ENCODE results near the gene MSLN.

The MSLN gene

GRCh38 chr16:801584-802363 is 41.2 kb downstream of the MSLN start:
- H3K4me3 ChIP-seq (ENCODE audit: low read depth, low read length) = no peak overlapping the region
- TF ChIP-seq POLR2A (IDR thresholded peaks at IDR 0.05; ENCODE audit: extremely low read depth, insufficient read length) (no peak), MYC (IDR thresholded peaks at IDR 0.05; ENCODE audit: low read depth, low read length) (no peak), MAX (IDR thresholded peaks at IDR 0.05; ENCODE audit: low read depth, low read length) (no peak)
- TF ChIP-seq, protein P1, sequence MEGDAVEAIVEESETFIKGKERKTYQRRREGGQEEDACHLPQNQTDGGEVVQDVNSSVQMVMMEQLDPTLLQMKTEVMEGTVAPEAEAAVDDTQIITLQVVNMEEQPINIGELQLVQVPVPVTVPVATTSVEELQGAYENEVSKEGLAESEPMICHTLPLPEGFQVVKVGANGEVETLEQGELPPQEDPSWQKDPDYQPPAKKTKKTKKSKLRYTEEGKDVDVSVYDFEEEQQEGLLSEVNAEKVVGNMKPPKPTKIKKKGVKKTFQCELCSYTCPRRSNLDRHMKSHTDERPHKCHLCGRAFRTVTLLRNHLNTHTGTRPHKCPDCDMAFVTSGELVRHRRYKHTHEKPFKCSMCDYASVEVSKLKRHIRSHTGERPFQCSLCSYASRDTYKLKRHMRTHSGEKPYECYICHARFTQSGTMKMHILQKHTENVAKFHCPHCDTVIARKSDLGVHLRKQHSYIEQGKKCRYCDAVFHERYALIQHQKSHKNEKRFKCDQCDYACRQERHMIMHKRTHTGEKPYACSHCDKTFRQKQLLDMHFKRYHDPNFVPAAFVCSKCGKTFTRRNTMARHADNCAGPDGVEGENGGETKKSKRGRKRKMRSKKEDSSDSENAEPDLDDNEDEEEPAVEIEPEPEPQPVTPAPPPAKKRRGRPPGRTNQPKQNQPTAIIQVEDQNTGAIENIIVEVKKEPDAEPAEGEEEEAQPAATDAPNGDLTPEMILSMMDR (IDR thresholded peaks at IDR 0.05; ENCODE audit: low read depth, low read length) = no peak
- no peak for DNase-seq (ENCODE audit: low read depth)

DNA sequence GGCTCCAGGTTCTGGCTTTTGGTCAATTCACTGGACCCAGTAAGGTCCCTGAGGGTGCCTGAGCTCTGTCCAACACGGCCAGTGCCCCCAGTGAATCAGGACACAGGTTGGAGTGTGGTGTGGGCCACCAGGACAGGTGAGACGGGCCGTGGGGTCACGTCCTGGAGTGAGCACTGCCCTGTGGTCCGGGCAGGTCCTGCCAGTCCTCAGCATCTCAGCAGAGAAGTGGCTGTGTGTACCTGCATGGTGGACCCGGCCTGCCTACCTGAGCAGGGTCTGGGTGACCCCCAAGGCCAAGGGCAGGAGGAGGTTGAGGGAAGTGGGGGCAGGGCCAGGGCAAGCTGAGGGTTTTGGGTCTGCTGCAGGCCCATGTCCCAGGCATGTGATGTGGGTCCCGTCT is 41.9 kb downstream of the MSLN start:
- TF ChIP-seq MAX (IDR thresholded peaks at IDR 0.05; ENCODE audit: low read depth, low read length) (no peak), MYC (IDR thresholded peaks at IDR 0.05; ENCODE audit: low read depth, low read length) (no peak), POLR2A (IDR thresholded peaks at IDR 0.05; ENCODE audit: extremely low read depth, insufficient read length) (no peak)
- TF ChIP-seq, protein P1 (IDR thresholded peaks at IDR 0.05; ENCODE audit: low read depth, low read length) = no peak
- no peak for DNase-seq (ENCODE audit: low read depth)
- H3K4me3 ChIP-seq (ENCODE audit: low read depth, low read length) = no peak overlapping the region

DNA sequence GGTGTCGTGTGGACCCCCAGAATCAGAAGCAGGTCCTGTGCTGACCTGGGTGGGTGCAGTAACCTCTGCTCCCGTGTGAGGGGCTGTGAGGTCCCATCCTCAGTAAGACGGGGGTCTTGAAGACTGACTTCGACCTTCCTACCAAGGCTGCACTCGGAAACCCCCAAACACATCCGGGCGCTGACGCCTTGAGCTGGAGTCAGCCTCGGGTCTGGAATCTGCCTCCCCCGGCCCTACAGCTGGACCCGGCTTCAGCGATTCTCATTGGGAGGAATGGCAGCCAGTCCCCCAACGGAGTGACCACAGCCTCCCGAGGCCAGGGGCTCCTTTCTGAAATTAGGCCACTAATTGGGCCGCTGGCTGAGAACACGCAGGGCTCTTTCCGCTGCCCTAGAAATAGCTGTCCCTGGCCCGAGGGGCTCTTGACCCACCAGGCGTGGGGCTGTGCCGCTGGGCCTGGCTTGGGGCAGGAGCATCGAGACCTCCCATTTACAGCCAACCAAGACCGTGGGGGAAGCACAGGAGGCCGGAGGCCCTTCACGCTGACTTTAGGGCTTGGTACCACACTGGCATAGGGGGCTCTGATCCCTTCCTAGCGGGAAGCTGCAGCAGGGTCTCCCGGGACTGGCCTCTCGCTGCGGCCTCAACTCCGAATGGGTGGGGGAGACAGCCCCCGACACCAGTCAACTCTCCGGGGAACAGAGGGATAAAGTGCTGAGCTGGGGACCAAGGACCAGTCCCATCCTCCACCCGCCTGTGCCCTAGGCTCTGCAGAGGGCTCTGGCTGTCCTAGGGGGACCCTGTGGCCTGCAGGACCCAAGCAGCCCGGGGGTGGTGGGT is 42.6 kb downstream of the MSLN start:
- H3K4me3 ChIP-seq (ENCODE audit: low read depth, low read length) = no peak overlapping the region
- TF ChIP-seq, protein P1 (IDR thresholded peaks at IDR 0.05; ENCODE audit: low read depth, low read length) = no peak
- TF ChIP-seq POLR2A (IDR thresholded peaks at IDR 0.05; ENCODE audit: extremely low read depth, insufficient read length) = no peak
- TF ChIP-seq MAX (IDR thresholded peaks at IDR 0.05; ENCODE audit: low read depth, low read length) = no peak
- TF ChIP-seq MYC (IDR thresholded peaks at IDR 0.05; ENCODE audit: low read depth, low read length) = no peak
- DNase-seq (ENCODE audit: low read depth) = no peak

GRCh38 chr16:803754-804080 is 43.2 kb downstream of the MSLN start:
- TF ChIP-seq MYC (IDR thresholded peaks at IDR 0.05; ENCODE audit: low read depth, low read length) (no peak), MAX (IDR thresholded peaks at IDR 0.05; ENCODE audit: low read depth, low read length) (no peak), POLR2A (IDR thresholded peaks at IDR 0.05; ENCODE audit: extremely low read depth, insufficient read length) (no peak)
- TF ChIP-seq, protein P1 (IDR thresholded peaks at IDR 0.05; ENCODE audit: low read depth, low read length) = no peak
- no peak for DNase-seq (ENCODE audit: low read depth)
- no peak overlapping the region for H3K4me3 ChIP-seq (ENCODE audit: low read depth, low read length)

DNA sequence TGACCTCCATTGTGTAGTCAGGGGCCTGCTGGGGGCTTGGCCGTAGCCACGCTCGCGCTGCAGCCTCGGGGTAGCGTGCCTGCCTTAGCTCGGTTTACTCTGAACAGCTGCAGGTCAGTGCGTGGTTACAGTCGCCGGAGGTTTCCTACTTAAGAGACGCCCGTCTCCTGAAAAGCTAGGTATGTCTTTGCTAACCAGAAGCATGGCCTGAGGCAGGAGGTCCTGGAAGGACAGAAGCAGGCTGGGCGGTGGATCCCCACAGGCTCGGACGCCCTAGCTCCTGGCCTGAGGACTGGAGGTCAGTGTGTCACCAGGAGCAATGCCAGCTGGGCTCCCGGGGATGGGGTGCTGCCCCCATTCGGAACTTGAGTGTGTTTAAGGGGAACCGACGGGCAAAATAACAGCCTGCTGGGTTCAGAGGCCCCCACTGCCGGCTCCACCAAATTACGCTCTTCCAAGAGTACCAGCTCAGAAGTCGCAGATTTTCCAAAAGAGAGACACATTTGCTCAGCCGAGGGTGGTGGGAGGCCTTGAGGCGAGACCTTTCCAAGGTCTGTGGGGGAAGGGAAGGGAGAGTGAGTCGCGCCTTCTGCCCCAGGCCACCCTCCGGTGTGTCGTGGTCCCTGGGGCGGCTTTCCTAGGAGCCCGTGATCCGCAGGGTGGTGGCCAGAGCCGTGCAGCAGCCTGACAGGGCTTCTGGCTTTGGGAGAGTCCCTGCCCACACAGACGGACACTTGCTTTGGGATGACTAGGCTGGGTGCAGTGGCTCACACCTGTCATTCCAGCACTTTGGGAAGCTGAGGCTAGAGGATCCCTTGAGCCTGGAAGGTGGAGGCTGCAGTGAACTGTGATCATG is 43.9 kb downstream of the MSLN start:
- no peak for DNase-seq (ENCODE audit: low read depth)
- H3K4me3 ChIP-seq (ENCODE audit: low read depth, low read length) = no peak overlapping the region
- TF ChIP-seq POLR2A (IDR thresholded peaks at IDR 0.05; ENCODE audit: extremely low read depth, insufficient read length) (no peak), MAX (IDR thresholded peaks at IDR 0.05; ENCODE audit: low read depth, low read length) (no peak)
- TF ChIP-seq, protein P1 (IDR thresholded peaks at IDR 0.05; ENCODE audit: low read depth, low read length) = no peak

Measured in NB4 (cell line).